Raji (cell line): ENCODE results near the gene TMEM128.

ENCODE experiments used
- POLR2A ChIP-seq: IDR thresholded peaks from 2 replicates; pipeline ENCODE4 v1.6.1; 2011; ENCODE audit warnings: low read depth, low read length, control low read depth; ENCODE audit not compliant: insufficient read depth

The TMEM128 gene

GRCh38 chr4:4248029-4248884, at the start of gene TMEM128:
Gene TMEM128 (minus strand): TSS chr4:4248223. CDS start chr4:4248202, 21 bp downstream.
- TF ChIP-seq POLR2A = peak; percentile 96

GRCh38 chr4:4296283-4296846, 48.3 kb upstream of the TMEM128 start:
- no peak for TF ChIP-seq POLR2A

GRCh38 chr4:4293279-4293678, 45.3 kb upstream of the TMEM128 start:
- TF ChIP-seq POLR2A = no peak

- peak; percentile 97 for TF ChIP-seq POLR2A
These were observed 42.2 kb upstream of the TMEM128 start, which contains the start of the genes LYAR and ZBTB49 for GRCh38 chr4:4289941-4290850. Gene LYAR (minus strand): TSS chr4:4290154. CDS start chr4:4283742, 6,412 bp downstream. Gene ZBTB49 (plus strand): TSS chr4:4290251. CDS start chr4:4299946, 9,695 bp downstream.

- TF ChIP-seq POLR2A = no peak
These were observed 41.5 kb upstream of the TMEM128 start for GRCh38 chr4:4289597-4289940.

- TF ChIP-seq POLR2A = no peak
These were observed 41.0 kb upstream of the TMEM128 start for GRCh38 chr4:4289055-4289454.

DNA sequence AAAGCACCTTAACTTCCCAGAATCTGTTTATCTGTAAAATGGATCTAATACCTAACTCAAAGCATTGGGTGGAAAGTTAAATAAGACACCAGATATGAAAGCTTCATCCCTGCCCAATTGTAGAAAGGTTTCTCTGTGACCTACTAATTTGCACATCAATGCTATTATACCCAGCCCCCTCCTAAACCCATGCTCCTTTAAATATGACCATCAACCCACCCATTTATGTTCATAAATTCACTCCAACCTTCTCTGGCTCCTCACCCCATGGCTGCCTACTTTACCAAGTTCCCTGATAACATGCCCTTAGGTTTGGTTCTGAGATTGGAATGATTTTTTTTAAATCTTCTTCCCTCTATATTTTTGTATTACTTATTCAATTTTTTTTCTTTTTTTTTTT, 40.1 kb upstream of the TMEM128 start:
- TF ChIP-seq POLR2A = no peak

DNA sequence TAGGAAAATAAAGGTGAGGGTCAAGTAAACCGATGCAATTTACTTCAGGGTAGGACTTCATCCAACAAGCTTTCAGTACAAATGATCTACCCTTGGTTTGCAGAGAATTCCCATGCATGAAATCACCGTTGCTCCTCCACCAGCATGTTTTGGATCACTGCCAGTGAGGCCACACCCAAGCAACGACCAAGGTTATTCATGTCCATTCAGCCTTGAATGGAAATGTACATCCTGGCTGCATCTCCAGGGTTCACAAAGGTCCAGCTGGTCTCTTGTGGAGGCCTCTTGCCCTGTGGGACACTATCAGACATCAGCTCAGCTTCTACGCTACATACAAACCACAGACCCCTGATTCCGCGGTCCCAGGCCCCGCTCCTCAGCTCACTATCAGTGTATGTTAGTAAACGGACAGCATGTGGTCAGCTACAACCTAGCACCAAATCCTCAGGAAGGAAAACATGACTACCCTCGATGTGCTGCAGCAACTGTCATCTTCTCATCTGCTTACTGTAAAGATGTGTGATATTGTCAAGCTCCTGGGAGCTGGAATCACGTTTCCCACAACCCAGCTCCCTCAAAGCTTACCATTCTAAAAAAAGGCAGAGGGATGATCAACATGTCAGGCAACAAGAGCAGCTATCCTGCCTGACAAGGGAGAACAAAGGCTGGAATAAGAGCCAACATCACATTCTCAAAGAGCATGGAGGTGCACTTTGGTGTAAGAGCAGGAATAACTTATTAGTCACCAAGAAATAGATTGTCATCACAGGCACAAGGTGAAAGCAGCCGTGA, 37.0 kb upstream of the TMEM128 start:
- no peak for TF ChIP-seq POLR2A

DNA sequence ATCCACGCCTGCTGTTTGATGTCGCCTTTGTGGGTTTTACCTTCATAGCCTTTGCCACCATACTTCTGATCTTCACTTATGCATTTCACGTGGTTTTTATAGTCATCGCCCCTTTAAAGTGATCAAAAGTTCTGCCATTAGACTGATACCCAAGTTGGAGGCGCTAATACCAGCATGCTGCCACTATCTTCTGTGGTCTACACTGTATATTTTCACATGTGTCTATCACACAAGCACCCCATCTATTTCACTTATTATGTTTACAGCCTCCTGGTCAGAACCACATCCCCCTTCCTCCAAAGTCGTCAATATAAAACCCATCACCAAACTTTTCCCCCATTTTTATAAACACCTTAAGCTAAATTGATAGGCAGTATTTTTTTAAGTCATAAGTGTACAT, 33.8 kb upstream of the TMEM128 start:
- TF ChIP-seq POLR2A = no peak

- TF ChIP-seq POLR2A = no peak
These were observed 29.5 kb upstream of the TMEM128 start for GRCh38 chr4:4277531-4277930.

DNA sequence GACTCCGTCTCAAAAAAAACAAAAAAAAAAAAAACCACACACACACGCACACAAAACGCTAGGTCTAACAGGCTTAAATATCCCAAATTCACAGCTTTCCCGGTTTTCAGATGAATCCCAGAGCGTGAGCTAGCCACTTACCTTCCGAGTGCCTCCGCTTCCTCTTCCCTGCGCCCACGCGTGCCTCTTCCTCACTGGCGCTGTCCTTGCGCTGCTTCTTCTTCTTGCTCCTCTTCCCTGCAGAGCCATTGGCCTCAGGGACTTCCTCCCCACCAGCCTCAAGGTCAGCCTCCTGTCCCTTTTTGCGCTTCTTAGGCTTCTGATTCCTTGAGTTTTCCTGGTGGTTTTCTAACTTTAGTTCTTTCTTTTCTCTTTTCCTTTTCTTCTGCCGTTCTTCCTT, 26.2 kb upstream of the TMEM128 start:
- no peak for TF ChIP-seq POLR2A

- TF ChIP-seq POLR2A = no peak
These were observed 23.9 kb upstream of the TMEM128 start for GRCh38 chr4:4271912-4272311.

GRCh38 chr4:4270529-4270928, 22.5 kb upstream of the TMEM128 start:
- TF ChIP-seq POLR2A = no peak

- TF ChIP-seq POLR2A = no peak
These were observed 21.8 kb upstream of the TMEM128 start for GRCh38 chr4:4269856-4270255.

DNA sequence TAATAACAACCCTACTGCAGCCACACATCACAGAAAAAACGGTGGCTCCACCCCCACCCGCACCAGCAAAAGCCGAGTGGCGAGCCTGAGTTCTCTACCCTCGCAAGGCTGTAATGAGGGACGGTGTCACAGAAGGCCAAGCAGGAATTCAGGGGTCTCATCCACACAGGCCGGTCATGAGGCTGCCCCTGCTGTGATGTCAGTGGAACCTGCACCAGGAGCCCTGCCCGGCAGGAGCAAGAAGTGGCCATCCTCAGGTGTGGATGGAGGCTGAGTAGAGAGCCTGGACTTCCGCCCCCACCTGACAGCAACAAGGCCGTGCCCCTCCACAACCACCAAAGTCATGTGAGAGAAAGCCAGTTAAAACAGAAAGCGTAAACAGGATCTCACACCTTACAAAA, 21.3 kb upstream of the TMEM128 start:
- no peak for TF ChIP-seq POLR2A
